ENCODE measurements around the gene ACCS. TPM values are rescaled to one million over a fixed set of nuclear protein-coding genes. Genes with fewer than 3 reads are reported as not detected.

ACCS gene
- polyA plus RNA-seq, 1 experiment: 7.0 TPM

GRCh38 chr11:44051171-44051570, 14.9 kb upstream of the ACCS start:
- POLR2A ChIA-PET: no interaction called here
- Histone ChIP-seq H3K27me3 (ENCODE audit: control insufficient read depth, insufficient read depth, low read length) (peaks cover 21% of the 10 kb centered on the region), H3K9me3 (ENCODE audit: control insufficient read depth, insufficient read depth, low read length) (no peaks in the 10 kb centered on the region), H3K27ac (ENCODE audit: low read depth, low read length) (no peak overlapping the region), H3K4me3 (ENCODE audit: low read depth, low read length) (no peak overlapping the region)
- DNase-seq (ENCODE audit: low read depth, low spot score): no peak
- TF ChIP-seq, protein P1, sequence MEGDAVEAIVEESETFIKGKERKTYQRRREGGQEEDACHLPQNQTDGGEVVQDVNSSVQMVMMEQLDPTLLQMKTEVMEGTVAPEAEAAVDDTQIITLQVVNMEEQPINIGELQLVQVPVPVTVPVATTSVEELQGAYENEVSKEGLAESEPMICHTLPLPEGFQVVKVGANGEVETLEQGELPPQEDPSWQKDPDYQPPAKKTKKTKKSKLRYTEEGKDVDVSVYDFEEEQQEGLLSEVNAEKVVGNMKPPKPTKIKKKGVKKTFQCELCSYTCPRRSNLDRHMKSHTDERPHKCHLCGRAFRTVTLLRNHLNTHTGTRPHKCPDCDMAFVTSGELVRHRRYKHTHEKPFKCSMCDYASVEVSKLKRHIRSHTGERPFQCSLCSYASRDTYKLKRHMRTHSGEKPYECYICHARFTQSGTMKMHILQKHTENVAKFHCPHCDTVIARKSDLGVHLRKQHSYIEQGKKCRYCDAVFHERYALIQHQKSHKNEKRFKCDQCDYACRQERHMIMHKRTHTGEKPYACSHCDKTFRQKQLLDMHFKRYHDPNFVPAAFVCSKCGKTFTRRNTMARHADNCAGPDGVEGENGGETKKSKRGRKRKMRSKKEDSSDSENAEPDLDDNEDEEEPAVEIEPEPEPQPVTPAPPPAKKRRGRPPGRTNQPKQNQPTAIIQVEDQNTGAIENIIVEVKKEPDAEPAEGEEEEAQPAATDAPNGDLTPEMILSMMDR (IDR thresholded peaks at IDR 0.05; ENCODE audit: low read depth, low read length): no peak
- CTCF ChIA-PET: no interaction called here

GRCh38 chr11:44057340-44057739, 8.7 kb upstream of the ACCS start:
- H3K27me3 ChIP-seq (ENCODE audit: control insufficient read depth, insufficient read depth, low read length): peaks cover 23% of the 10 kb centered on the region
- DNase-seq (ENCODE audit: low read depth, low spot score): no peak
- no peaks in the 10 kb centered on the region for H3K9me3 ChIP-seq (ENCODE audit: control insufficient read depth, insufficient read depth, low read length)
- no peak overlapping the region for H3K27ac ChIP-seq (ENCODE audit: low read depth, low read length)
- POLR2A ChIA-PET: no interaction called here
- no peak overlapping the region for H3K4me3 ChIP-seq (ENCODE audit: low read depth, low read length)
- TF ChIP-seq, protein P1 (IDR thresholded peaks at IDR 0.05; ENCODE audit: low read depth, low read length): no peak
- CTCF ChIA-PET: interaction anchor here (1.4 to 2.3 kb wide), 2 partner anchors 37 to 168 kb away, joined by 5 to 7 read pairs; no protein-coding TSS in a partner anchor

- no peak for DNase-seq (ENCODE audit: low read depth, low spot score)
- TF ChIP-seq, protein P1 (IDR thresholded peaks at IDR 0.05; ENCODE audit: low read depth, low read length): no peak
- peaks cover 23% of the 10 kb centered on the region for H3K27me3 ChIP-seq (ENCODE audit: control insufficient read depth, insufficient read depth, low read length)
- POLR2A ChIA-PET: no interaction called here
- CTCF ChIA-PET: interaction anchor here (1.4 kb wide), 1 partner anchor 36 kb away, joined by 5 read pairs; no protein-coding TSS in a partner anchor
- no peak overlapping the region for H3K4me3 ChIP-seq (ENCODE audit: low read depth, low read length)
- H3K9me3 ChIP-seq (ENCODE audit: control insufficient read depth, insufficient read depth, low read length): no peaks in the 10 kb centered on the region
- no peak overlapping the region for H3K27ac ChIP-seq (ENCODE audit: low read depth, low read length)
Measured at GRCh38 chr11:44058275-44058674, 7.8 kb upstream of the ACCS start.

GRCh38 chr11:44065161-44065661, 859 bp upstream of the ACCS start:
- POLR2A ChIA-PET: interaction anchor here (0.6 kb wide), 2 partner anchors 62 to 74 kb away, joined by 3 read pairs; no protein-coding TSS in a partner anchor
- TF ChIP-seq, protein P1 (IDR thresholded peaks at IDR 0.05; ENCODE audit: low read depth, low read length): no peak
- no peak for DNase-seq (ENCODE audit: low read depth, low spot score)
- Histone ChIP-seq H3K27ac (ENCODE audit: low read depth, low read length) (no peak overlapping the region), H3K9me3 (ENCODE audit: control insufficient read depth, insufficient read depth, low read length) (no peaks in the 10 kb centered on the region; the same call in 1 of the 2 replicates), H3K27me3 (ENCODE audit: control insufficient read depth, insufficient read depth, low read length) (peaks cover 9% of the 10 kb centered on the region), H3K4me3 (ENCODE audit: low read depth, low read length) (no peak overlapping the region)
- CTCF ChIA-PET: interaction anchor here (0.6 to 2.1 kb wide), 8 partner anchors 29 to 614 kb away, joined by 3 to 13 read pairs (median 5); partner anchors contain the start of gene EXT2

DNA sequence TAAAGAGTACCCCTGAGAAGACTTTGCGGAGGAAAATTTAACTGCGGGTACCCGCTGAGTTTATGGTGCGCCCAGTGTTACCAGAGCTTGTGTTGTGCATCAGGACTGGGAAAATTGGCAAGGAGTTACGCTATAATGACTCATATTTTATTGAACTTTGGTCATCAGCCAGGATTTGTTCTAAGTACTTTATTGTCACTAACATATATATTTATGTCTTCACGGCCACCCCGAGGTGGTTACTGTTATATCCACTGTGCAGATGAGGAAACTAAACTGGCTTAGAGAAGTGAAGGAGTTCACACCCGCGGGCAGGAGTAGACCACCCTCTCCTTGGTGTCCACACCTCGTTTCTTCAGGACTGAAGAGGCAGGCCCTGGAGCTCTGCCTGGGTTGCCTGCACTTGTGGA, 667 bp downstream of the ACCS start:
- Histone ChIP-seq H3K9me3 (ENCODE audit: control insufficient read depth, insufficient read depth, low read length) (no peaks in the 10 kb centered on the region; the same call in 1 of the 2 replicates), H3K27me3 (ENCODE audit: control insufficient read depth, insufficient read depth, low read length) (peaks cover 3% of the 10 kb centered on the region), H3K4me3 (ENCODE audit: low read depth, low read length) (peak overlapping the region; percentile 71), H3K27ac (ENCODE audit: low read depth, low read length) (peak overlapping the region; percentile 70)
- peak; percentile 21 for DNase-seq (ENCODE audit: low read depth, low spot score)
- TF ChIP-seq, protein P1 (IDR thresholded peaks at IDR 0.05; ENCODE audit: low read depth, low read length): no peak
- ChIA-PET POLR2A (interaction anchor here (0.5 kb wide), 1 partner anchor 651 kb away, joined by 4 read pairs; no protein-coding TSS in a partner anchor), CTCF (interaction anchor here (0.6 to 2.8 kb wide), 13 partner anchors 11 to 237 kb away, joined by 3 to 15 read pairs (median 4); partner anchors contain the start of gene EXT2)

Data from AG04450 (cell line).